H1 (cell line): Measurements from ENCODE around the gene HRH3. TPM values are rescaled to one million over a fixed set of nuclear protein-coding genes. Genes with fewer than 3 reads are reported as not detected.

ENCODE experiments used
- CTCF ChIA-PET: fragments of 300-600 bp; sonication (Branson Sonifier 250); formaldehyde crosslinking; loops from one replicate; lab custom pipeline; 2021; ENCODE audit not compliant: partially characterized antibody; lab: Charles Lee
- POLR2A ChIA-PET: fragments of 300-600 bp; sonication (Branson Sonifier 250); formaldehyde crosslinking; loops from one replicate; lab custom pipeline; 2021; ENCODE audit warnings: inconsistent platforms; ENCODE audit not compliant: partially characterized antibody; lab: Charles Lee
- DNase-seq, 2 experiments: peaks; one replicate each; pipeline versions ENCODE4 v3.0.0 to v3.0.0-alpha.2; 2010 to 2022; ENCODE audit warnings: low spot score in 2 of 2, low read depth in 1 of 2, mixed read lengths in 1 of 2
- FAIRE-seq: peaks from 2 replicates; lab custom pipeline; 2011; peaks lifted over from hg19 to GRCh38; lab: Jason Lieb, UNC
- H2AFZ ChIP-seq: 2 replicates; pipeline ENCODE4 v1.8.1; 2012; ENCODE audit warnings: low read length, inconsistent platforms
- H2AK5ac ChIP-seq: 2 replicates; pipeline ENCODE4 v1.6.1; 2013; ENCODE audit warnings: low read depth, low read length
- H2BK120ac ChIP-seq: replicated peaks from 2 replicates; pipeline ENCODE3; 2013; ENCODE audit warnings: low read depth, low read length, inconsistent platforms
- H2BK12ac ChIP-seq: 2 replicates; pipeline ENCODE4 v1.6.1; 2013; ENCODE audit warnings: low read depth, low read length
- H2BK15ac ChIP-seq: 2 replicates; pipeline ENCODE4 v1.6.1; 2013; ENCODE audit warnings: low read length
- H2BK20ac ChIP-seq: 2 replicates; pipeline ENCODE4 v1.6.1; 2013; ENCODE audit warnings: low read length
- H2BK5ac ChIP-seq: 2 replicates; pipeline ENCODE4 v1.6.1; 2013; ENCODE audit warnings: low read depth, low read length
- H3K14ac ChIP-seq: 2 replicates; pipeline ENCODE4 v1.6.1; 2013; ENCODE audit warnings: inconsistent platforms; ENCODE audit not compliant: insufficient read length
- H3K18ac ChIP-seq: 2 replicates; pipeline ENCODE4 v1.6.1; 2013; ENCODE audit warnings: low read length; ENCODE audit errors: extremely low read depth
- H3K23ac ChIP-seq: 2 replicates; pipeline ENCODE4 v1.6.1; 2013; ENCODE audit warnings: inconsistent platforms; ENCODE audit not compliant: insufficient read length
- H3K23me2 ChIP-seq: 2 replicates; pipeline ENCODE4 v1.6.1; 2013; ENCODE audit warnings: low read depth, low read length
- H3K27ac ChIP-seq: 2 replicates; pipeline ENCODE4 v1.6.1; 2011; ENCODE audit warnings: low read depth, low read length, inconsistent platforms
- H3K27me3 ChIP-seq, 4 experiments: replicated peaks in 1 of 4; 1 replicate in 1 of 4; 2 replicates in 3 of 4; pipeline versions ENCODE4 v1.6.1 to v1.8.1; 2011 to 2013; ENCODE audit warnings: low read length in 3 of 4, mild to moderate bottlenecking in 3 of 4, inconsistent platforms in 2 of 4, mixed read lengths in 2 of 4, moderate library complexity in 1 of 4; ENCODE audit not compliant: control insufficient read depth in 3 of 4, insufficient read depth in 3 of 4; ENCODE audit errors: extremely low read depth in 1 of 4
- H3K36me3 ChIP-seq, 4 experiments: 2 replicates each; pipeline versions ENCODE4 v1.6.1 to v1.8.1; 2011 to 2013; ENCODE audit warnings: mild to moderate bottlenecking in 4 of 4, low read length in 3 of 4, moderate library complexity in 2 of 4, control low read depth in 1 of 4, inconsistent platforms in 1 of 4; ENCODE audit not compliant: insufficient read depth in 4 of 4, control insufficient read depth in 2 of 4
- H3K4ac ChIP-seq: replicated peaks from 2 replicates; pipeline ENCODE3; 2013; ENCODE audit warnings: low read length, low read depth, mixed read lengths, inconsistent platforms; ENCODE audit not compliant: insufficient read length
- H3K4me1 ChIP-seq, 4 experiments: replicated peaks in 1 of 4; 1 replicate in 1 of 4; 2 replicates in 3 of 4; pipeline versions ENCODE4 v1.6.1 to v1.8.1; 2011 to 2013; ENCODE audit warnings: low read length in 3 of 4, inconsistent platforms in 2 of 4, mixed read lengths in 1 of 4; ENCODE audit not compliant: insufficient read depth in 4 of 4, control insufficient read depth in 3 of 4
- H3K4me2 ChIP-seq, 2 experiments: 2 replicates each; pipeline versions ENCODE4 v1.6.1 to v1.8.1; 2011 to 2013; ENCODE audit warnings: low read depth in 2 of 2, low read length in 2 of 2, control low read depth in 1 of 2, inconsistent platforms in 1 of 2, mild to moderate bottlenecking in 1 of 2; ENCODE audit not compliant: insufficient read depth in 1 of 2
- H3K4me3 ChIP-seq, 4 experiments: fragments of 200-600, 300-600 bp in 1 of 4; sonication (generic), shearing (Covaris generic), sonication (Bioruptor Twin) in 1 of 4; 2 replicates each; pipeline versions ENCODE4 v1.5.1 to v1.8.1; 2011 to 2016; ENCODE audit warnings: low read length in 4 of 4, low read depth in 3 of 4, control low read depth in 2 of 4, inconsistent platforms in 2 of 4, mild to moderate bottlenecking in 2 of 4, mixed read lengths in 1 of 4, moderate library complexity in 1 of 4; ENCODE audit not compliant: insufficient read depth in 2 of 4; ENCODE audit errors: extremely low read depth in 1 of 4
- H3K56ac ChIP-seq: replicated peaks from 2 replicates; pipeline ENCODE3; 2013; ENCODE audit warnings: low read depth, mild to moderate bottlenecking, mixed read lengths, low read length, inconsistent platforms; ENCODE audit not compliant: insufficient read length
- H3K79me1 ChIP-seq: 2 replicates; pipeline ENCODE4 v1.6.1; 2013; ENCODE audit warnings: low read depth, low read length, control low read depth
- H3K79me2 ChIP-seq, 2 experiments: 2 replicates each; pipeline versions ENCODE4 v1.6.1 to v1.8.1; 2012 to 2013; ENCODE audit warnings: low read length in 2 of 2, mild to moderate bottlenecking in 2 of 2, inconsistent platforms in 1 of 2; ENCODE audit not compliant: insufficient read depth in 2 of 2, control insufficient read depth in 1 of 2
- H3K9ac ChIP-seq, 4 experiments: replicated peaks in 1 of 4; 1 replicate in 1 of 4; 2 replicates in 3 of 4; pipeline versions ENCODE4 v1.6.1 to v1.8.1; 2011 to 2013; ENCODE audit warnings: low read depth in 3 of 4, low read length in 3 of 4, control low read depth in 2 of 4, mild to moderate bottlenecking in 2 of 4, moderate library complexity in 2 of 4, inconsistent platforms in 1 of 4; ENCODE audit errors: extremely low read depth in 1 of 4
- H3K9me3 ChIP-seq, 2 experiments: 2 replicates each; pipeline versions ENCODE4 v1.6.1 to v1.8.1; 2012 to 2013; ENCODE audit warnings: mild to moderate bottlenecking in 2 of 2, moderate library complexity in 2 of 2, control low read depth in 1 of 2, inconsistent platforms in 1 of 2, low read depth in 1 of 2, low read length in 1 of 2, mixed read lengths in 1 of 2; ENCODE audit not compliant: insufficient read depth in 2 of 2
- H4K20me1 ChIP-seq, 2 experiments: replicated peaks in 1 of 2; 2 replicates each; pipeline versions ENCODE3 to v1.8.1; 2011 to 2013; ENCODE audit warnings: inconsistent platforms in 2 of 2, low read length in 2 of 2, mild to moderate bottlenecking in 1 of 2; ENCODE audit not compliant: insufficient read depth in 2 of 2, control insufficient read depth in 1 of 2
- H4K5ac ChIP-seq: 2 replicates; pipeline ENCODE4 v1.6.1; 2013; ENCODE audit warnings: low read length, low read depth, mixed read lengths, inconsistent platforms; ENCODE audit not compliant: insufficient read length
- H4K8ac ChIP-seq: 2 replicates; pipeline ENCODE4 v1.8.0; 2013; ENCODE audit warnings: mild to moderate bottlenecking, moderate library complexity, low read length, inconsistent platforms; ENCODE audit not compliant: insufficient read depth; ENCODE audit errors: extremely low read depth
- H4K91ac ChIP-seq: replicated peaks from 2 replicates; pipeline ENCODE3; 2013; ENCODE audit warnings: low read length, mixed read lengths, inconsistent platforms; ENCODE audit not compliant: insufficient read length
- EGR1 ChIP-seq: IDR thresholded peaks from 2 replicates; pipeline ENCODE4 v1.6.1; 2011; ENCODE audit warnings: low read depth, low read length, borderline replicate concordance
- EZH2 ChIP-seq: fragments of 200-600 bp; sonication (generic); IDR thresholded peaks from 2 replicates; pipeline ENCODE4 v1.7.1; 2012; ENCODE audit warnings: low read depth, mild to moderate bottlenecking, moderate library complexity, low read length, inconsistent platforms; ENCODE audit not compliant: severe bottlenecking
- TAF1 ChIP-seq: IDR thresholded peaks from 2 replicates; pipeline ENCODE4 v1.6.1; 2011; ENCODE audit warnings: mild to moderate bottlenecking, low read depth, low read length
- WGBS, 2 experiments: shearing (Covaris generic) in 1 of 2; methylation state at CpG; one replicate each; pipeline versions ENCODE4 v1.1.6 to v1.1.7; 2013 to 2015; ENCODE audit warnings: low lambda C conversion rate in 2 of 2, mixed read lengths in 2 of 2, inconsistent platforms in 1 of 2, low coverage in 1 of 2, missing lambda C conversion rate in 1 of 2; ENCODE audit not compliant: insufficient replicate concordance in 2 of 2, insufficient coverage in 1 of 2, insufficient read length in 1 of 2; ENCODE audit errors: extremely low coverage in 1 of 2, missing lambda C conversion rate in 1 of 2; 5-methylcytosine and 5-hydroxymethylcytosine counted together
- polyA plus RNA-seq, 7 experiments: library from polyadenylated mRNA; depleted of rRNA in 3 of 7; stranded (reverse) in 5 of 7; unstranded in 2 of 7; fragments of >200 nt in 5 of 7; fragments of 200-250 nt in 2 of 7; gene quantifications; 1 replicate in 5 of 7; 2 replicates in 1 of 7; 4 replicates in 1 of 7; pipeline versions ENCODE4 v1.2.1 to v1.2.3, GENCODE V29; 2011 to 2013; ENCODE audit warnings: missing spikeins in 2 of 7, mixed read lengths in 2 of 7
- total RNA-seq: library from RNA; stranded (reverse); fragmentation: NEBNext Ultra II Directional; extraction: Animal tissue kit (Norgen Biotek cat#: 25700); gene quantifications from 2 replicates; pipeline ENCODE4 v1.2.1, GENCODE V29; 2021
- TF ChIP-seq, protein P1 (sequence below), 3 experiments: IDR thresholded peaks; 1 replicate in 2 of 3; 2 replicates in 1 of 3; pipeline versions ENCODE4 v1.5.1 to v1.6.1; 2011; ENCODE audit warnings: low read length in 3 of 3, mild to moderate bottlenecking in 3 of 3, inconsistent platforms in 2 of 3, low read depth in 1 of 3, moderate library complexity in 1 of 3; ENCODE audit not compliant: insufficient read depth in 1 of 3; ENCODE audit errors: control extremely low read depth in 1 of 3

HRH3 gene
- total and polyA plus RNA-seq, 2 of the 8 experiments (the other 6 are each of a cell fraction or from before 2014, with no cell fraction given): 2.0 to 4.5 TPM

DNA sequence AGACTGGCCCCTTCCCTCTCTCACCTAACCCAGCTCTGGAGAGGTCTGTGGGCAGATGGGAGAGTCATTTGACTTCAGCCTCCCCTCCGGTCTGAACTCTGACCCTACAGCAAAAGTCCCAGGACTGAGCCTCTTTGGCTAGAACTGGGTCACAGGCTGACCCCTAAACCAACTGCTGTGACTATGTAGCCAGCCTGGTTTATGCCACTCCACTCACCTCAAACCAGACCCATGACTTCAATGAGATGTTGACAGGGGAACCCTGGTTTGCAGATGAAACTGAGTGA is 17.4 kb upstream of the HRH3 start:
- Histone ChIP-seq H3K9ac (no peak overlapping the region), H3K23me2 (peaks cover 2% of the 10 kb centered on the region; the same call in 1 of the 2 replicates), H3K14ac (no peak overlapping the region), H3K4me1 (peaks cover 0 to 9% (median 6%) of the 10 kb centered on the region in 4 experiments; a peak in 5 of 7 replicates), H3K23ac (no peak overlapping the region), H3K4me3 (peak overlapping the region in 2 of 4 experiments; percentile 4 to 52; a peak in 2 of 8 replicates), H3K79me1 (peaks cover 13% of the 10 kb centered on the region; the same call in 1 of the 2 replicates), H2AK5ac (no peak overlapping the region), H4K91ac (no peak overlapping the region), H2BK5ac (no peak overlapping the region), H2BK12ac (no peak overlapping the region), H3K79me2 (peaks cover 6 to 36% of the 10 kb centered on the region in 2 experiments; a peak in 3 of 4 replicates), H3K18ac (no peak overlapping the region), H3K56ac (no peak overlapping the region), H3K36me3 (0 out of 8 replicates have a peak, but pooled peaks cover 0 to under 1% (median 0%) of the 10 kb centered on the region in 4 experiments), H3K27me3 (0 out of 7 replicates have a peak, but pooled peaks cover 0 to 3% (median 0%) of the 10 kb centered on the region in 4 experiments), H2BK120ac (no peak overlapping the region), H3K27ac (no peak overlapping the region), H3K9me3 (peaks cover 0 to 2% of the 10 kb centered on the region in 2 experiments; a peak in 1 of 4 replicates), H3K4ac (no peak overlapping the region), H3K4me2 (peak overlapping the region; percentile 32 to 68; a peak in 2 of 4 replicates), H2AFZ (peak overlapping the region; percentile 85), H4K20me1 (peaks cover 5 to 14% of the 10 kb centered on the region in 2 experiments), H4K5ac (no peak overlapping the region), H2BK15ac (no peak overlapping the region), H4K8ac (no peak overlapping the region), H2BK20ac (no peak overlapping the region)
- ChIA-PET CTCF (no interaction called here), POLR2A (interaction anchor here (0.9 to 2.6 kb wide), 4 partner anchors 11 to 116 kb away, joined by 3 to 7 read pairs (median 3); partner anchors contain the start of gene LSM14B)
- FAIRE-seq: no peak
- 90% methylated on average over 1 of the region's 1 CpG; no CpG with 5 or more reads in 1 of the 2 experiments for WGBS, 2 experiments
- no peak for DNase-seq
- TF ChIP-seq TAF1: no peak
- TF ChIP-seq, protein P1, sequence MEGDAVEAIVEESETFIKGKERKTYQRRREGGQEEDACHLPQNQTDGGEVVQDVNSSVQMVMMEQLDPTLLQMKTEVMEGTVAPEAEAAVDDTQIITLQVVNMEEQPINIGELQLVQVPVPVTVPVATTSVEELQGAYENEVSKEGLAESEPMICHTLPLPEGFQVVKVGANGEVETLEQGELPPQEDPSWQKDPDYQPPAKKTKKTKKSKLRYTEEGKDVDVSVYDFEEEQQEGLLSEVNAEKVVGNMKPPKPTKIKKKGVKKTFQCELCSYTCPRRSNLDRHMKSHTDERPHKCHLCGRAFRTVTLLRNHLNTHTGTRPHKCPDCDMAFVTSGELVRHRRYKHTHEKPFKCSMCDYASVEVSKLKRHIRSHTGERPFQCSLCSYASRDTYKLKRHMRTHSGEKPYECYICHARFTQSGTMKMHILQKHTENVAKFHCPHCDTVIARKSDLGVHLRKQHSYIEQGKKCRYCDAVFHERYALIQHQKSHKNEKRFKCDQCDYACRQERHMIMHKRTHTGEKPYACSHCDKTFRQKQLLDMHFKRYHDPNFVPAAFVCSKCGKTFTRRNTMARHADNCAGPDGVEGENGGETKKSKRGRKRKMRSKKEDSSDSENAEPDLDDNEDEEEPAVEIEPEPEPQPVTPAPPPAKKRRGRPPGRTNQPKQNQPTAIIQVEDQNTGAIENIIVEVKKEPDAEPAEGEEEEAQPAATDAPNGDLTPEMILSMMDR (IDR thresholded peaks at IDR 0.05; ENCODE audit: control extremely low read depth in 1 of 3, insufficient read depth in 1 of 3, low read depth in 1 of 3, low read length in 3 of 3): no peak
- TF ChIP-seq EGR1: no peak
- TF ChIP-seq EZH2: no peak
